Left forelimb (tissue), 1 donor: ENCODE measurements around the gene ADCY5.

ENCODE experiments used
- DNase-seq: peaks from one replicate; pipeline ENCODE4 v3.0.0-alpha.2; 2018; ENCODE audit warnings: low spot score

The ADCY5 gene

GRCh38 chr3:123458255-123458654 is 9.4 kb upstream of the ADCY5 start:
- DNase-seq, result no peak

GRCh38 chr3:123457841-123458240 is 9.0 kb upstream of the ADCY5 start:
- no peak for DNase-seq

- DNase-seq, result no peak
These were observed 4.8 kb upstream of the ADCY5 start for GRCh38 chr3:123453675-123454074.

- no peak for DNase-seq
These were observed 2.3 kb upstream of the ADCY5 start for GRCh38 chr3:123451186-123451585.

GRCh38 chr3:123449997-123450604 is 1.2 kb upstream of the ADCY5 start:
- DNase-seq, result no peak

- DNase-seq, result no peak
These were observed 459 bp upstream of the ADCY5 start for GRCh38 chr3:123449102-123449996.

GRCh38 chr3:123447749-123448517 is 957 bp downstream of the ADCY5 start:
- no peak for DNase-seq

- DNase-seq, result no peak
These were observed 1.5 kb downstream of the ADCY5 start for GRCh38 chr3:123447416-123447748.

- DNase-seq, result no peak
These were observed 2.2 kb downstream of the ADCY5 start for GRCh38 chr3:123446610-123447109.

GRCh38 chr3:123446210-123446609 is 2.7 kb downstream of the ADCY5 start:
- no peak for DNase-seq

GRCh38 chr3:123445702-123446101 is 3.2 kb downstream of the ADCY5 start:
- DNase-seq, result no peak

- DNase-seq, result no peak
These were observed 4.1 kb downstream of the ADCY5 start for GRCh38 chr3:123444744-123445143.

- no peak for DNase-seq
These were observed 4.9 kb downstream of the ADCY5 start for GRCh38 chr3:123444023-123444422.

- no peak for DNase-seq
These were observed 6.0 kb downstream of the ADCY5 start for GRCh38 chr3:123442908-123443307.

- DNase-seq, result no peak
These were observed 6.8 kb downstream of the ADCY5 start for GRCh38 chr3:123442125-123442524.

GRCh38 chr3:123439806-123440580 is 8.9 kb downstream of the ADCY5 start:
- no peak for DNase-seq

GRCh38 chr3:123432832-123433523 is 15.9 kb downstream of the ADCY5 start:
- no peak for DNase-seq

GRCh38 chr3:123431658-123432324 is 17.1 kb downstream of the ADCY5 start:
- DNase-seq, result no peak

GRCh38 chr3:123431007-123431657 is 17.8 kb downstream of the ADCY5 start:
- DNase-seq, result no peak

GRCh38 chr3:123430266-123430665 is 18.6 kb downstream of the ADCY5 start:
- no peak for DNase-seq
